ENCODE results near the gene GPHN. TPM values are rescaled to one million over a fixed set of nuclear protein-coding genes. Genes with fewer than 3 reads are reported as not detected.

The GPHN gene
- polyA plus RNA-seq, 1 of the 3 experiments (the other 2 are of a cell fraction), result 6.9 TPM

GRCh38 chr14:67031920-67032774, 524.2 kb downstream of the GPHN start:
- Histone ChIP-seq H3K4me1 (ENCODE audit: control insufficient read depth in 1 of 2, insufficient read depth in 2 of 2, low read depth in 1 of 2, low read length in 1 of 2) (no peaks in the 10 kb centered on the region), H2AFZ (ENCODE audit: low read depth) (no peak overlapping the region), H3F3A (replicated peaks; ENCODE audit: insufficient read depth) (no peaks in the 10 kb centered on the region), H3K27me3 (ENCODE audit: insufficient read depth) (no peaks in the 10 kb centered on the region), H3K4me2 (no peak overlapping the region), H3K9me2 (no peaks in the 10 kb centered on the region), H4K20me1 (ENCODE audit: insufficient read depth) (no peaks in the 10 kb centered on the region), H3K4me3 (ENCODE audit: low read depth in 2 of 2, low read length in 1 of 2) (no peak overlapping the region), H3K9ac (no peak overlapping the region), H3K9me3 (no peaks in the 10 kb centered on the region), H3K27ac (ENCODE audit: low read depth in 2 of 2, low read length in 1 of 2) (no peak overlapping the region), H3K79me2 (ENCODE audit: insufficient read depth) (no peaks in the 10 kb centered on the region), H3K36me3 (replicated peaks in 1 of 2; ENCODE audit: control insufficient read depth in 1 of 2, insufficient read depth in 2 of 2, low read length in 1 of 2) (no peaks in the 10 kb centered on the region)
- POLR2A ChIA-PET, result no interaction called here
- no peak for DNase-seq
- 94% methylated on average over 3 of the region's 3 CpGs for WGBS (ENCODE audit: low lambda C conversion rate)
- CTCF ChIA-PET, result no interaction called here
- TF ChIP-seq NFIC (IDR thresholded peaks at IDR 0.05; ENCODE audit: borderline replicate concordance), result no peak
- TF ChIP-seq, protein P1, sequence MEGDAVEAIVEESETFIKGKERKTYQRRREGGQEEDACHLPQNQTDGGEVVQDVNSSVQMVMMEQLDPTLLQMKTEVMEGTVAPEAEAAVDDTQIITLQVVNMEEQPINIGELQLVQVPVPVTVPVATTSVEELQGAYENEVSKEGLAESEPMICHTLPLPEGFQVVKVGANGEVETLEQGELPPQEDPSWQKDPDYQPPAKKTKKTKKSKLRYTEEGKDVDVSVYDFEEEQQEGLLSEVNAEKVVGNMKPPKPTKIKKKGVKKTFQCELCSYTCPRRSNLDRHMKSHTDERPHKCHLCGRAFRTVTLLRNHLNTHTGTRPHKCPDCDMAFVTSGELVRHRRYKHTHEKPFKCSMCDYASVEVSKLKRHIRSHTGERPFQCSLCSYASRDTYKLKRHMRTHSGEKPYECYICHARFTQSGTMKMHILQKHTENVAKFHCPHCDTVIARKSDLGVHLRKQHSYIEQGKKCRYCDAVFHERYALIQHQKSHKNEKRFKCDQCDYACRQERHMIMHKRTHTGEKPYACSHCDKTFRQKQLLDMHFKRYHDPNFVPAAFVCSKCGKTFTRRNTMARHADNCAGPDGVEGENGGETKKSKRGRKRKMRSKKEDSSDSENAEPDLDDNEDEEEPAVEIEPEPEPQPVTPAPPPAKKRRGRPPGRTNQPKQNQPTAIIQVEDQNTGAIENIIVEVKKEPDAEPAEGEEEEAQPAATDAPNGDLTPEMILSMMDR (IDR thresholded peaks at IDR 0.05), result no peak
- TF ChIP-seq RCOR1 (IDR thresholded peaks at IDR 0.05; ENCODE audit: low read length), result no peak
- TF ChIP-seq MXI1 (IDR thresholded peaks at IDR 0.05; ENCODE audit: low read depth, low read length), result no peak
- TF ChIP-seq FOXJ3 (CRISPR knock-in tag; IDR thresholded peaks at IDR 0.05), result no peak
- TF ChIP-seq ELF1 (IDR thresholded peaks at IDR 0.05), result no peak
- TF ChIP-seq USF2 (IDR thresholded peaks at IDR 0.05; ENCODE audit: borderline replicate concordance, low read depth, low read length), result no peak

GRCh38 chr14:67045440-67045839, 537.5 kb downstream of the GPHN start:
- H3K4me1 ChIP-seq (ENCODE audit: control insufficient read depth in 1 of 2, insufficient read depth in 2 of 2, low read depth in 1 of 2, low read length in 1 of 2), result no peaks in the 10 kb centered on the region
- H3K9me3 ChIP-seq, result no peaks in the 10 kb centered on the region; the same call in 1 of the 2 replicates
- H3K9me2 ChIP-seq, result no peaks in the 10 kb centered on the region
- no peak overlapping the region for H3K4me2 ChIP-seq
- H3K4me3 ChIP-seq (ENCODE audit: low read depth in 2 of 2, low read length in 1 of 2), result no peak overlapping the region
- POLR2A ChIA-PET, result no interaction called here
- no peaks in the 10 kb centered on the region for H3K27me3 ChIP-seq (ENCODE audit: insufficient read depth)
- DNase-seq, result no peak
- no peaks in the 10 kb centered on the region for H4K20me1 ChIP-seq (ENCODE audit: insufficient read depth)
- H2AFZ ChIP-seq (ENCODE audit: low read depth), result no peak overlapping the region
- TF ChIP-seq FOSL2 (IDR thresholded peaks at IDR 0.05; ENCODE audit: borderline replicate concordance, low read depth), result no peak
- H3K36me3 ChIP-seq (replicated peaks in 1 of 2; ENCODE audit: control insufficient read depth in 1 of 2, insufficient read depth in 2 of 2, low read length in 1 of 2), result no peaks in the 10 kb centered on the region
- no peak overlapping the region for H3K9ac ChIP-seq
- H3K27ac ChIP-seq (ENCODE audit: low read depth in 2 of 2, low read length in 1 of 2), result no peak overlapping the region
- peaks cover under 1% of the 10 kb centered on the region for H3F3A ChIP-seq (replicated peaks; ENCODE audit: insufficient read depth)
- CTCF ChIA-PET, result no interaction called here
- no peaks in the 10 kb centered on the region for H3K79me2 ChIP-seq (ENCODE audit: insufficient read depth)

DNA sequence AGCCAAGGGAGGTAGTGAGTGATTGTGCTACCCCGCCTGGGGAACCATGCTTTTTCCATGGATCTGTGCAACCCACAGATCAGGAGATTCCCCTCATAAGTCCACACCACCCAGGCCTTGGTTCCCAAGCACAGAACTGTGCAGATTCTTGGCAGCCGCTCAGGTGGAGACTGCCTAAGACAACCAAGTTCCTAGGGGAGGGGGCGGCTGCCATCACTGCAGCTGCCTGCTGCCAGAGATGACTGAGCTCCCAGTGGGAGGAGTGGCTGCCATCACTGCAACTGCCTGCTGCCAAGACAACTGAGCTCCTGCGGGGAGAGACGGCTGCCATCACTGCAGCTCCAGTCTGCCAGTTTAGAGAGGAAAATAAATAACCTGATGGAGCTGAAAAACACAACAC, 542.9 kb downstream of the GPHN start:
- H3K4me2 ChIP-seq, result no peak overlapping the region
- no peak overlapping the region for H2AFZ ChIP-seq (ENCODE audit: low read depth)
- H3K79me2 ChIP-seq (ENCODE audit: insufficient read depth), result no peaks in the 10 kb centered on the region
- 0 out of 2 replicates have a peak, but pooled peaks cover 9% of the 10 kb centered on the region for H3K9me3 ChIP-seq
- no peaks in the 10 kb centered on the region for H3K36me3 ChIP-seq (replicated peaks in 1 of 2; ENCODE audit: control insufficient read depth in 1 of 2, insufficient read depth in 2 of 2, low read length in 1 of 2)
- ChIA-PET CTCF (no interaction called here), POLR2A (no interaction called here)
- no peaks in the 10 kb centered on the region for H3K4me1 ChIP-seq (ENCODE audit: control insufficient read depth in 1 of 2, insufficient read depth in 2 of 2, low read depth in 1 of 2, low read length in 1 of 2)
- WGBS (ENCODE audit: low lambda C conversion rate), result 92% methylated on average over 2 of the region's 5 CpGs
- no peak for DNase-seq
- H3K27ac ChIP-seq (ENCODE audit: low read depth in 2 of 2, low read length in 1 of 2), result no peak overlapping the region
- no peak overlapping the region for H3K4me3 ChIP-seq (ENCODE audit: low read depth in 2 of 2, low read length in 1 of 2)
- H3K9me2 ChIP-seq, result no peaks in the 10 kb centered on the region
- H3K9ac ChIP-seq, result no peak overlapping the region
- no peaks in the 10 kb centered on the region for H3K27me3 ChIP-seq (ENCODE audit: insufficient read depth)
- H3F3A ChIP-seq (replicated peaks; ENCODE audit: insufficient read depth), result no peaks in the 10 kb centered on the region
- H4K20me1 ChIP-seq (ENCODE audit: insufficient read depth), result no peaks in the 10 kb centered on the region
- TF ChIP-seq, protein P2, sequence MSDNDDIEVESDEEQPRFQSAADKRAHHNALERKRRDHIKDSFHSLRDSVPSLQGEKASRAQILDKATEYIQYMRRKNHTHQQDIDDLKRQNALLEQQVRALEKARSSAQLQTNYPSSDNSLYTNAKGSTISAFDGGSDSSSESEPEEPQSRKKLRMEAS (IDR thresholded peaks at IDR 0.05; ENCODE audit: low read depth), result no peak
- TF ChIP-seq ZBTB33 (IDR thresholded peaks at IDR 0.05; ENCODE audit: borderline replicate concordance, low read depth) (no peak), YY1 (IDR thresholded peaks at IDR 0.05; ENCODE audit: low read depth) (no peak), GABPA (IDR thresholded peaks at IDR 0.05; ENCODE audit: low read depth) (no peak), USF1 (IDR thresholded peaks at IDR 0.05; ENCODE audit: borderline replicate concordance, low read depth) (no peak), RFX5 (IDR thresholded peaks at IDR 0.05; ENCODE audit: low read length) (no peak), TEAD4 (IDR thresholded peaks at IDR 0.05; ENCODE audit: borderline replicate concordance, insufficient read depth) (no peak), NFIC (IDR thresholded peaks at IDR 0.05; ENCODE audit: borderline replicate concordance) (no peak)

Measured in SK-N-SH (cell line).